DND-41 (cell line): Measurements from ENCODE around the gene KHDRBS2.

Experiments
- EZH2 ChIP-seq: IDR thresholded peaks from 3 replicates; pipeline ENCODE4 v1.6.1; 2012; ENCODE audit warnings: borderline replicate concordance, low read depth, mild to moderate bottlenecking, moderate library complexity, low read length, inconsistent platforms; ENCODE audit not compliant: severe bottlenecking
- TF ChIP-seq, protein P1 (sequence below): IDR thresholded peaks from 2 replicates; pipeline ENCODE4 v1.5.1; 2012; ENCODE audit warnings: borderline replicate concordance, low read length, moderate library complexity, mild to moderate bottlenecking; ENCODE audit not compliant: poor library complexity, severe bottlenecking; ENCODE audit errors: extremely low read depth

DNA sequence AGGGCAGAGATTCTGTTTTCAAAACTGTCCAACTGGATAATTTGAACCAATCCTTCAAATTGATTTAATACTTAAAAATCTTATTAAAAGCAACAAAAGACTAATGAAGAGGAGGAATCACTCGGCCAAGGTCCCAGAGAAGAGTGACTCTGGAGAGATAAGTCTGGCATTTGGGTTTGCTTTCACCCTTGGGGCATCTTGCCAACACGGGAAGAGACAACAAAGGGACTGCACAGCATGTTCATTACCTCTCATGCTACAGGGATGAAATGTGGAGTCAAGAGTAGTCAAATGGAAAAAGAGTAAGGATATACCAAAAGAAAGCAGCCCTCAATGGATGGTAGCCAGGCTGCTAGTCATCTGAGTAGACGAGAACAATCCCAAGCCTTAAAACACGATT, 68.2 kb downstream of the KHDRBS2 start:
- TF ChIP-seq, protein P1, sequence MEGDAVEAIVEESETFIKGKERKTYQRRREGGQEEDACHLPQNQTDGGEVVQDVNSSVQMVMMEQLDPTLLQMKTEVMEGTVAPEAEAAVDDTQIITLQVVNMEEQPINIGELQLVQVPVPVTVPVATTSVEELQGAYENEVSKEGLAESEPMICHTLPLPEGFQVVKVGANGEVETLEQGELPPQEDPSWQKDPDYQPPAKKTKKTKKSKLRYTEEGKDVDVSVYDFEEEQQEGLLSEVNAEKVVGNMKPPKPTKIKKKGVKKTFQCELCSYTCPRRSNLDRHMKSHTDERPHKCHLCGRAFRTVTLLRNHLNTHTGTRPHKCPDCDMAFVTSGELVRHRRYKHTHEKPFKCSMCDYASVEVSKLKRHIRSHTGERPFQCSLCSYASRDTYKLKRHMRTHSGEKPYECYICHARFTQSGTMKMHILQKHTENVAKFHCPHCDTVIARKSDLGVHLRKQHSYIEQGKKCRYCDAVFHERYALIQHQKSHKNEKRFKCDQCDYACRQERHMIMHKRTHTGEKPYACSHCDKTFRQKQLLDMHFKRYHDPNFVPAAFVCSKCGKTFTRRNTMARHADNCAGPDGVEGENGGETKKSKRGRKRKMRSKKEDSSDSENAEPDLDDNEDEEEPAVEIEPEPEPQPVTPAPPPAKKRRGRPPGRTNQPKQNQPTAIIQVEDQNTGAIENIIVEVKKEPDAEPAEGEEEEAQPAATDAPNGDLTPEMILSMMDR = no peak
- no peak for TF ChIP-seq EZH2
